Glomerular endothelial cell (primary cell): ENCODE results near the gene SNED1. TPM values are rescaled to one million over a fixed set of nuclear protein-coding genes. Genes with fewer than 3 reads are reported as not detected.

Source experiments
- DNase-seq: peaks from one replicate; pipeline ENCODE4 v3.0.0-alpha.2; 2011; ENCODE audit warnings: low read depth, low spot score; ENCODE audit errors: extremely low read depth
- total RNA-seq: library from RNA; depleted of rRNA; stranded (reverse); fragments of >200 nt; gene quantifications from 2 replicates; pipeline ENCODE4 v1.2.3, GENCODE V29; 2015

Gene SNED1
- total RNA-seq, 1 donor from 2014 or later, result 41.3 TPM

- DNase-seq, result no peak
Observed at GRCh38 chr2:241020629-241021190, 22.3 kb downstream of the SNED1 start.

DNA sequence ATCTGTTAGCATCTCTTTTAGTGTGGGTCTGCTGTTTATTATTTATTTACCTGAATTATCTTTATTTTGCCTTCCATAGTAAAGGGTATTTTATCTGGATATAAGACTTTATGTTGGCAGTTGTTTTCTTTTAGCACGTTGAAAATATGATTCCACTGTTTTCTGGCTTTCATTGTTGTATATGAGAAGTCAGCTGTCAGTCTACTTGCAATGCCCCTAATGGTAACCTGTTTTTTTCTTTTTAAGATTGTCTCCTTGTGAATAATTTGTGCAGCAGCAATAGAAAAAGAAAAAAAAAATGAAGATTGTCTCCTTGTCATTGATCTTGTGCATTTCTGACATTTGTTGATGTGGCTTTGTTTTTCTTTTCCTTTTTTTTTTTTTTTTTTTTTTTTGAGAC lies 27.2 kb downstream of the SNED1 start:
- no peak for DNase-seq

DNA sequence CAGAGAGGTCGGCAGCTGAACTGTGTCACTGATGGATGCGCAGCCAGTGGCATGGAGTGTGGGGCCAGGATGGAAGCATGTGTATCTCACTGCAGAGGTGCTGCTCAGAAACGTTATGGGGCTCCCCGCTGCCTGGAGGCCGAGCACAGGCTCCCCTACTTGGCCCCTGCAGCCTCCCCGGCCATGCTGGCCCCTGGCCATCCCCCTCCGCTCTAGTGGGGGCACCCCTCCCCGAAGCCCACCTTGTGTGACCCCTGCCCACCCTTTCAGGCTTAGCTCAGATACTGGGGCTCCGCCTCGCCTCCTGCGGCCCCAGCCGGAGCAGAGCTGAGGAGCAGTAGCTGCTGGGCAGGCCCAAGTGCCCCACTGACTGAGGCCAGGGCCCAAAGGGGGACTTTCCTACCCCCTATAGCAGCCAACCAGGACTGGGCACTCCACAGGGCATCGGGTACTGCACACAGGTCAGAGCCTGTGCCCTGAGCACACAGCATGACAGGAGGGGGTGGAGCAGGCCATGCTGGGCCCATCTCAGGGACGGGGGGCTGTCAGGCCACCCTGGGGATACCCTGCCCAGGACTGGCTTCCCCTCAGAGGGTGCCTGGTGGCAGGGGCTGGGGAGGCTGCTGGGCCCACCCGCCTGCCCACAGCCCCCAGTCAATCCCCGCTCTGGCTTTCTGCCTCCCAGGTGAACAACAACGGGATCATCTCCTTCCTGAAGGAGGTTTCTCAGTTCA lies 31.3 kb downstream of the SNED1 start:
- no peak for DNase-seq

- DNase-seq, result no peak
Observed at GRCh38 chr2:241030333-241030680, 31.9 kb downstream of the SNED1 start.

GRCh38 chr2:241030883-241031282 lies 32.5 kb downstream of the SNED1 start:
- DNase-seq, result no peak

- no peak for DNase-seq
Observed at GRCh38 chr2:241031436-241032165, 33.2 kb downstream of the SNED1 start.

DNA sequence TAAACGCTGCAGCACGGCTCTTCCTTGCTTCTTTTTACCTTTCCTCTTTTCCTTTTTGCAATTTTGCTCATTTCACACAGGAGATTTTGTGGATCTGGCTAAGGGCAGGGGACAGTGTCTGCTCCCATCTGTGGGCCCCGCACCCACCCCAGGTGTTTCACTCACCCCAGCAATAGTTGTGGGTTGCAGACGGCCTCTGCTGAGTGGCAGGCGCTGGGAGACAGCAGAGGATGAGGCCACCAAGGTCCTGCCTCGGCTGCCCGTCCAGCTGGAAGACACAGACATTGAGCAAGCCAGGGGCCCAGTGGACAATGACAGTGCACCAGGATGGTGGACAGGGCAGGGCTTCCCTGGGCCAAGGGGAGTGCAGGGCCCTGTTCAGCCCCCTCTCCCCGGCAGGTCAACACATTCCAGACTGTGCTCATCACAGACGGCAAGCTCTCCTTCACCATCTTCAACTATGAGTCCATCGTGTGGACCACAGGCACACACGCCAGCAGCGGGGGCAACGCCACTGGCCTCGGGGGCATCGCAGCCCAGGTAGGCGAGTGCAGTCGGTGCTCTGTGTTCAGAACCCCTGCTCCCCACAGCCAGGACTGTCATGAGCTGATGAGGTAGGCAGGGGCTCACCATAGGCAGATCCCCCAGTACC lies 35.0 kb downstream of the SNED1 start:
- no peak for DNase-seq

DNA sequence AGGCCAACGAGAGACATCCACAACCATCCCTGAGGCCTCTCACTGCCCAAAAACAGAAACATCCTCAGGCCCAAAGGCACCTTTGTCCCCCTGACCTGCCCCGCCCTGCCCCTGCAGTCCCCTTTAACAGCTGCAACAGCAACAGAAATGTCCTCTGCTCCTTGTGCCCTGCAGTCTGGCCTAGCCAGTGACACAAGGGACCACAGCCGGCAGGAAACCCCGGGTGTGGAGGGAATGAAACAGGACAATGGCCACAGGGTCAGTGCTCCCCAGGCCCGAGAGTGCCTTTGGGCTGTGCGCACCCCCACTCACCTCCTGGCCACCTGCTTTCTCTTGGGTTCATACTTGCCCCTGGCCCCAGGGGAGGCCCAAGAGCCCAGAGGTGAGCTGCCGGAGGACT lies 35.6 kb downstream of the SNED1 start:
- DNase-seq, result no peak

DNA sequence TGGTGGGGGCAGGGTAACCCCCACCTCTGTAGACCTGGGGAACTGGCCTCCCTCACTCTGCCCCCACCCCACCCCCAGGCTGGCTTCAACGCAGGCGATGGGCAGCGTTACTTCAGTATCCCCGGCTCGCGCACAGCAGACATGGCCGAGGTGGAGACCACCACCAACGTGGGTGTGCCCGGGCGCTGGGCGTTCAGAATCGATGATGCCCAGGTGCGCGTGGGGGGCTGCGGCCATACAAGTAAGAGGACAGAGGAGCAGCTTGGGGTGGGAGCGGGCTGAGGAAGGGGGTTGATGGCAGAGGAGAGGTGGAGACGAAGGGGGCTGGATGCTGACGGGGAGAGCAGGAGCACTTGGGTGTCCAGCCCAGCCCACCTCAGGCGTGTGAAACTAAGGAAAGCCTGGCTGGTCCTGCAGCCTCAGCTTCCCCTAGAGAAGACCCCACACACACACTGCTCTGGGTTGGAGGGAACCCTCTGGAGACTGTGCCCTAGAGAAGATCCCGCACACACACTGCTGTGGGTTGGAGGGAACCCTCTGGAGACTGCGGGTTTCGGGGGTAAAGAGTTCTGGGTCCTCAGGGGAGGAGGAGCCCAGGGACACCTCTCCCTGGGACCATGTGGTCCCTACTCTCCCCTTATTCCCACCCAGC lies 36.2 kb downstream of the SNED1 start:
- DNase-seq, result no peak

DNA sequence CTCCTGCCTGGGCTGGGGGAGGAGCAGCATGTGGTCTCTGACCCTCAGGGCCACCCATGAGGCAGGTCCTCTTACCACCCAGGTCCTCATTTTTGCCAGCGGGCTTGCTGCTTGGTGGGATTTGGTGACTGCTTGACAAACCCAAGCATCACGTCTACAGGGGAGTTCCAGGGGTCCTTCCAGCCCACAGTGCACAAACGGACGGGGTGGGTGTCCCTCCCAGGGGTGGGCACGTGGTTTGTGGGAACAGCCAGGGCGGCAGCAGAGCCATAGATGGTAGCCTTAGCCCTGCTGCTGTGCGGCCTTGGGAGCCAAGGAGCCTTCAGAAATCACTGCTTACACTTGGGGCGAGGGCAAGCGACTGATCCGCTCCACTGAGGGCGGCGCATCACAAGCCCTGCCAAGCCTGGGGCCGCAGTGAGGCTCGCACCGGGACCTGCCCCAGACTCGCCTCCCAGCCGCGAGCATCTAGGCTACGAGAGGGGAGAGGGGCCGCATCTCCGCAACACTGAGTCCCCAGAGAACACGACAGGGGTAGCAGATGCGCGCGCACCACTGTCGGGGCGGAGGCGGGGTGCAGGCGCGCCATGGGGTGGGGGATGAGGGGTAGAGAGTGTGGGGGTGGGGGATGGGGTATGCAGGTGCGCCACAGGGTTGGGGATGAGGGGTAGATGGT lies 36.9 kb downstream of the SNED1 start:
- no peak for DNase-seq

GRCh38 chr2:241035818-241036396 lies 37.5 kb downstream of the SNED1 start:
- DNase-seq, result no peak

- no peak for DNase-seq
Observed at GRCh38 chr2:241036397-241036963, 38.1 kb downstream of the SNED1 start.

DNA sequence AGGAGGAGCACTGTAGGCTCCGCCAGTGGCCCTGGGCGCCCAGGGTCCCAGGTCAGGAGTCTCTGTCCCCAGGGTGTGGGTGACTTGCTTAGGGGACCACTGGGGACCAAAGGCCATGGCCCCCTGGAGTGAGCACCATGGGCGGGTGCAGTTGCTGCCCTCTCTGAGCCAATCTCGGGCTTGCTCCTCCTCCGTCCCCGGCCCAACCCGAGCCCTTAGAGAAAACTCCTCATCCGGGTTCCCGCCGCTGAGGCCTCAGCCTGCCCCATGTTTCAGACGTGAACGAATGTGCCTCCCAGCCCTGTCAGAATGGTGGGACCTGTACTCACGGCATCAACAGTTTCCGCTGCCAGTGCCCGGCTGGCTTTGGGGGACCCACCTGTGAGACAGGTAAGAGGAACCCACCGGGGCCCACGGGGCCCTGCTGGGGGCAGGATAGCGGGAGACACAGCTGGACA lies 38.6 kb downstream of the SNED1 start:
- DNase-seq, result no peak

GRCh38 chr2:241037498-241037897 lies 39.1 kb downstream of the SNED1 start:
- no peak for DNase-seq

DNA sequence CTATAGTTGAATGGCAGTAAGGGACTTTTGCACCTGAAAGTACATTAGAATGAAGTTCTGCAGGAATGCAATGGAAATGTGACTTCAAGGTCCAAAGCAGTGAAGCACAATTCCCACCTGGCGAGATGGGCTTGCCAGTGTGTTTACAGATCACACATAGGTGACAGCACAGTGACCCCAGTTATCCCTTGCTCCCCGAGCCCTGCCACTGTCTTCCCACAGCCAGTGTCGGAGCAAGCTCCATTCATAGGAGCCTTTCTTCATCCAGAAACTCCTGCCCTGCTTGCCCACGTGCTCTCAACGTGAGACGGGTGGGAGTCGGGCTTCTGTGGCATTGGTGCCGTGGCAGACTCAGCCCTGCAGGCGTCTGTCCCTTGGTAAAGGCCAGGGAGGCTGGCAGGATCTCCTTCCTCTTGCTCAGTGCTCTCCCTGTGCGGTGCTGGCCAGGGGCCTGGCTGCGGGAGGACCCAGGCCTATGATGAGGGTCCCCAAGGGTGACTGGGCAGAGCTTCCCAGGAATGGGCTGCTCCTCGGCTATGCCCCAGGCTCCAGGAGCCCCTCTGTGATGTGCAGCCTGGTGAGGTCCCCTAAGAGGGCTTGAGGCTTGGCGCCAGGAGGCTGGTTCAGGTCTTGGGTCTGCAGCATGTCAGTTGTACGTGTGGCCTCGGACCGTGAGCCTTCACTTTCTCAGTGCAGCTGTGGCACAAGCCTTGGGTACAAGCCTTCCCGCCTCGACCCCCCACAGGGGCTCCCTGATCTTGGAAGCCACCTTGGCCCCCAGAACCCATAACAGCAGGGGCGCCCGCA lies 40.2 kb downstream of the SNED1 start:
- no peak for DNase-seq

DNA sequence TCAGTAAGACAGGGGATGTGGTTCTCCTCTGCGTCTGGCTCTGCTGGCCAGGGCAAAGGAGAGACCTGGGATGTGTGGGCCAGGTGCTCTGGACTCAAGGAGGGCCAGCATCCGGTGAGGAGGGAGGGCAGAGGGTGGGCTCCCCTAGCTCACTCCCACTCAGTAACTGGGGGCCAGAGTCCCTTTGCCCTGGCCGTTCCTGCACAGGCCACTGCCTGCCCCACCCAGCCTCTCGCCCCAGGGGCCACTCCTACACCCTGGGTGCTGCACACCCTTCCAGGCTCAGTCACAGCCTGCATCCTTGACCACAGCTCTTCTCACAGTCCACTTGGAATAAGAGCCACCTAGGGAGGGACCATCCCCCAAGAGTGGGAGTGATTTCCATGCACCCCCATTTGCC lies 41.0 kb downstream of the SNED1 start:
- DNase-seq, result no peak

DNA sequence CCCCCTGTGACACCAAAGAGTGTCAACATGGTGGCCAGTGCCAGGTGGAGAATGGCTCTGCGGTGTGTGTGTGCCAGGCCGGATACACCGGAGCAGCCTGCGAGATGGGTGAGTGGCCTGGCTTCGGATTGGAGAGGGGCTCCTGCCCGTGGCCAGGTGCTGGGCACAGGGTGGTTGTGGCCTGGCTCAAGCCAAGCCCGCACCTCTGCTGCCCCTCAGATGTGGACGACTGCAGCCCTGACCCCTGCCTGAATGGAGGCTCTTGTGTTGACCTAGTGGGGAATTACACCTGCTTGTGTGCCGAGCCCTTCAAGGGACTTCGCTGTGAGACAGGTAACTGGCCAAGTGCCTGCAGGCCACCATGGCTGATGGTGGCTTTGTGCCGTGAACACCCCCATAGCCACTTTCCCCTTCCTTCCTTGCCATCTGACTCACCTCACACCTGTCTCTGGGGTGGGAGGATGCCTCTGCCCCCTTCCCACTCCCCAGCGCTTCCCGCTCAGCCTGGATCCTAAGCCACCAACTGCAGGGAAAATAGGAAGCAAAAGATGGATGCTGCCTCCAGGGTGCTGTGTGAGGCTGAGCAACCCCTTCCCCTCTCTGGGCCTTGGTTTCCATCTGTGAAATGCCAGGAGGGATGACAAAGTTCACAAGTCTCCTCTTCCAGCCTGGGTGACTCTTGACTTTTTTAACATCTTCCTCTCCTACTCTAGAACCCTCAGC lies 41.8 kb downstream of the SNED1 start:
- no peak for DNase-seq

DNA sequence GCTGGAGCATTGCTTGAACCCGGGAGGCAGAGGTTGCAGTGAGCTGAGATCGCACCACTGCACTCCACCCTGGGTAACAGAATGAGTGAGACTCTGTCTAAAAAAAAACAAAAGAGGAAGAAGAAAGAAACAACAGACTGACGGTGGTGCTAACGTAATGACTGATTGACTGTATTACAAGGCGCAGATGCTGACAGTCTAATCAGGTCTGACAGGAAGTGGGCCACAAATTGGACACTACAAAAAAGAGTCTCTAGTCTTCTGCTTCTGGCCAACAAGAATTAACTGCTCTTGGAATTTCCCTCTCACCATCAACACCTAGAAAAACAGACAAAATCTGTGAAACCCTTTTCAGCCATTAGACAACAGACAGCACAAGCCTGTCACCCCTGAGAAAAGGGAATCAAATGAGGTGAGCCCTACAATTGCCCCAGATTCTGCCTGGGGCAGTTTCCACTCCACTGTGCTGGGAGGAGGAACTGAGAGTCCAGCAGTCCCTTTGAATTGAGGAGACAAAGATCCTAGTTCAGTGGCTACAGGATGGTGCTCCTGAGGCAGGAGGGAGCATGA lies 43.3 kb downstream of the SNED1 start:
- no peak for DNase-seq
